ENCODE measurements around the gene GABARAP. TPM values are rescaled to one million over a fixed set of nuclear protein-coding genes. Genes with fewer than 3 reads are reported as not detected.

The GABARAP gene
- total and polyA plus RNA-seq, 2 experiments from 2014 or later = 355 to 847 TPM

DNA sequence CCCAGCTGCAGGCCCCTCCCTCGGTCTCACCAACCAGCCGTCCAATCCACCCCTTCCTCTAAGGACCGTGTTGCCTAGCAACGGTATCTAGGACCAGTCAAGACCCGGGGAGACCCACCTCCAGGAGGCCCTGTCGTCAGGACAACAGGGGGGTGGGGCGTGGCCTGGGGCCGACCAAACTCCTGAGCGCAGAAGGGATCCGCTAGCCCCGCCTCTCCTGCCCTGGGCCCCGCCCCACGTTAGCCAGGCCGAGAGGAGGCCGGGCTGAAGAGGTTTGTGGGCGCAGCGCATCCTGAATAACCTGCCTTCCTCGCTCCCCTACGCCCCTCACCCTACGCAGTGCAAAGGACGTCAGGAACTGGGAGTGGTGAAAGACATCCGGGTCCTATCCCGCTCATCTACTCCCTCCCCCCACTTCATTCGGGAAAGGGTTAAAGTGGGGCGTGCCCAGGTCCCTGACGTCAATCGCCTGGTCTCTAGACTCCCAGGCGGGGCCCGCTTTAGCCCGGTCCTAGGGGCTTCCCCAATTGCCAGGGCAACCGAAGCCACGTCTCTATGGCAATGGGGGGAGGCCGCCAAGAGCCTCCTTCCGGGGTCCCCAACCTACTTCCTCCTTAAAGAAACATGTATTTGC lies 37.3 kb downstream of the GABARAP start:
- H3K9me2 ChIP-seq (ENCODE audit: insufficient read depth) = no peaks in the 10 kb centered on the region
- H3K27me3 ChIP-seq (replicated peaks; ENCODE audit: insufficient read depth) = no peaks in the 10 kb centered on the region
- peak overlapping the region; percentile 67 for H2AFZ ChIP-seq
- DNase-seq = peak; percentile 84
- peaks cover 3% of the 10 kb centered on the region; the same call in 1 of the 2 replicates for H3F3A ChIP-seq (ENCODE audit: insufficient read depth)
- H3K9ac ChIP-seq = peak overlapping the region; percentile 74
- H3K36me3 ChIP-seq (ENCODE audit: low read depth) = peaks cover 18% of the 10 kb centered on the region
- H4K20me1 ChIP-seq (ENCODE audit: insufficient read depth) = no peaks in the 10 kb centered on the region; the same call in 1 of the 2 replicates
- H3K27ac ChIP-seq = peak overlapping the region; percentile 56
- peak overlapping the region; percentile 68 for H3K4me2 ChIP-seq (ENCODE audit: unreplicated experiment)
- TF ChIP-seq EZH2 (IDR thresholded peaks at IDR 0.05; ENCODE audit: insufficient read depth, poor library complexity, severe bottlenecking) (no peak), EZH2phosphoT487 (IDR thresholded peaks at IDR 0.05; ENCODE audit: insufficient read depth, low read depth) (no peak)
- peaks cover 15% of the 10 kb centered on the region for H3K4me1 ChIP-seq (ENCODE audit: insufficient read depth)
- peak overlapping the region; percentile 70 for H3K4me3 ChIP-seq
- H3K79me2 ChIP-seq (ENCODE audit: insufficient read depth) = peaks cover 54% of the 10 kb centered on the region
- in situ Hi-C loops (cut with MboI) = no loop called here
- WGBS, 2 experiments (ENCODE audit: low coverage in 1 of 2, low lambda C conversion rate in 2 of 2, missing lambda C conversion rate in 2 of 2) = 2 to 3% methylated on average over 28 to 30 of the region's 34 CpGs
- H3K9me3 ChIP-seq (ENCODE audit: low read depth) = no peaks in the 10 kb centered on the region

DNA sequence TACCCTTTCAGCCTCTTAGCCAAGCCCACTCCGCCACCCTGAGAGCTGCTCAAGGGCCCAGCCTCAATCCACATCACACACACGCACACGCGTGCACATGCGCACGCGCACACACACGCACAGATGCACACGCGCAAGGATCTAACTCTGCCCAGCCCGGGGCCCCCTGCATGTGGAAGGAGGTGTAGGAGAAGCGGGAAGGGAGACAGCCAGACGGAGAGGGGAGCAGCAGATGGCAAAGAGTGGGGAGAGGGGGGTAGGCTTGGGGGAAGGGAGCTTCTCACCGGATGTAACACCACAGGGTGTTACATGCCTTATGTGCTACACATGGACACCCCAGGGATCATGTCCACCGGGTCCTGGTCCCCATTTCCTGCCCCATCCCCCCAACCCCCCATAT lies 37.9 kb downstream of the GABARAP start:
- no peaks in the 10 kb centered on the region for H3K9me3 ChIP-seq (ENCODE audit: low read depth)
- no peaks in the 10 kb centered on the region; the same call in 1 of the 2 replicates for H4K20me1 ChIP-seq (ENCODE audit: insufficient read depth)
- in situ Hi-C loops (cut with MboI) = no loop called here
- no peaks in the 10 kb centered on the region for H3K27me3 ChIP-seq (replicated peaks; ENCODE audit: insufficient read depth)
- H3K27ac ChIP-seq = no peak overlapping the region
- H2AFZ ChIP-seq = no peak overlapping the region; the same call in 1 of the 2 replicates
- peaks cover 3% of the 10 kb centered on the region; the same call in 1 of the 2 replicates for H3F3A ChIP-seq (ENCODE audit: insufficient read depth)
- peaks cover 48% of the 10 kb centered on the region for H3K79me2 ChIP-seq (ENCODE audit: insufficient read depth)
- H3K4me1 ChIP-seq (ENCODE audit: insufficient read depth) = peaks cover 15% of the 10 kb centered on the region
- 58 to 59% methylated on average over 14 to 15 of the region's 15 CpGs for WGBS, 2 experiments (ENCODE audit: low coverage in 1 of 2, low lambda C conversion rate in 2 of 2, missing lambda C conversion rate in 2 of 2)
- TF ChIP-seq EZH2 (IDR thresholded peaks at IDR 0.05; ENCODE audit: insufficient read depth, poor library complexity, severe bottlenecking) (no peak), EZH2phosphoT487 (IDR thresholded peaks at IDR 0.05; ENCODE audit: insufficient read depth, low read depth) (no peak)
- no peak for DNase-seq
- no peak overlapping the region for H3K4me2 ChIP-seq (ENCODE audit: unreplicated experiment)
- H3K36me3 ChIP-seq (ENCODE audit: low read depth) = peaks cover 18% of the 10 kb centered on the region
- peak overlapping the region; percentile 70; the same call in 1 of the 2 replicates for H3K4me3 ChIP-seq
- no peaks in the 10 kb centered on the region for H3K9me2 ChIP-seq (ENCODE audit: insufficient read depth)
- H3K9ac ChIP-seq = peak overlapping the region; percentile 74

DNA sequence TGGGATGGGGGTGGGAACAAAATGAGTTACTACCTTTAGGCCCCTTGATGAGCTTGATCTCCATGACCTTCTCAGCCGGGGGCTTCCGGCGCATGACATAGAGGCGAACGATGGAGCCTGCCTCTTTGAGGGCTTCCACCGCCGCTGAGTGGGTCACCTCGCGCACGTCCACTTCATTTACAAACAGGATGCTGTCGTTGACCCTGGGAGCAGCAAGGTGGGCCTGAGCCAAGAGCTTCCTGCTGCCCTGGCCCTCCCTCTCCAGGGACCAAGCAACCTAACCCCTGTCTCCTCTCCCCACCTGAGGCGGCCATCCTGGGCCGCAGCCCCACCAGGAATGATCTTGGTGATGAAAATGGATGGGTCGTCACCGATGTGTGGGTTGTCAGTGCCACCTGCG lies 38.9 kb downstream of the GABARAP start:
- no peak overlapping the region for H3K9ac ChIP-seq
- no peak overlapping the region for H3K27ac ChIP-seq
- no peak for DNase-seq
- in situ Hi-C loops (cut with MboI) = no loop called here
- peaks cover 3% of the 10 kb centered on the region; the same call in 1 of the 2 replicates for H3F3A ChIP-seq (ENCODE audit: insufficient read depth)
- H3K4me3 ChIP-seq = no peak overlapping the region
- H3K4me1 ChIP-seq (ENCODE audit: insufficient read depth) = peaks cover 15% of the 10 kb centered on the region
- no peak for TF ChIP-seq EZH2phosphoT487 (IDR thresholded peaks at IDR 0.05; ENCODE audit: insufficient read depth, low read depth)
- no peak for TF ChIP-seq EZH2 (IDR thresholded peaks at IDR 0.05; ENCODE audit: insufficient read depth, poor library complexity, severe bottlenecking)
- no peaks in the 10 kb centered on the region for H3K27me3 ChIP-seq (replicated peaks; ENCODE audit: insufficient read depth)
- H3K9me3 ChIP-seq (ENCODE audit: low read depth) = no peaks in the 10 kb centered on the region
- H3K9me2 ChIP-seq (ENCODE audit: insufficient read depth) = no peaks in the 10 kb centered on the region
- peaks cover 39% of the 10 kb centered on the region for H3K79me2 ChIP-seq (ENCODE audit: insufficient read depth)
- 91 to 95% methylated on average over 13 to 16 of the region's 16 CpGs for WGBS, 2 experiments (ENCODE audit: low coverage in 1 of 2, low lambda C conversion rate in 2 of 2, missing lambda C conversion rate in 2 of 2)
- H4K20me1 ChIP-seq (ENCODE audit: insufficient read depth) = no peaks in the 10 kb centered on the region
- H3K4me2 ChIP-seq (ENCODE audit: unreplicated experiment) = no peak overlapping the region
- H3K36me3 ChIP-seq (ENCODE audit: low read depth) = peaks cover 18% of the 10 kb centered on the region
- H2AFZ ChIP-seq = no peak overlapping the region

DNA sequence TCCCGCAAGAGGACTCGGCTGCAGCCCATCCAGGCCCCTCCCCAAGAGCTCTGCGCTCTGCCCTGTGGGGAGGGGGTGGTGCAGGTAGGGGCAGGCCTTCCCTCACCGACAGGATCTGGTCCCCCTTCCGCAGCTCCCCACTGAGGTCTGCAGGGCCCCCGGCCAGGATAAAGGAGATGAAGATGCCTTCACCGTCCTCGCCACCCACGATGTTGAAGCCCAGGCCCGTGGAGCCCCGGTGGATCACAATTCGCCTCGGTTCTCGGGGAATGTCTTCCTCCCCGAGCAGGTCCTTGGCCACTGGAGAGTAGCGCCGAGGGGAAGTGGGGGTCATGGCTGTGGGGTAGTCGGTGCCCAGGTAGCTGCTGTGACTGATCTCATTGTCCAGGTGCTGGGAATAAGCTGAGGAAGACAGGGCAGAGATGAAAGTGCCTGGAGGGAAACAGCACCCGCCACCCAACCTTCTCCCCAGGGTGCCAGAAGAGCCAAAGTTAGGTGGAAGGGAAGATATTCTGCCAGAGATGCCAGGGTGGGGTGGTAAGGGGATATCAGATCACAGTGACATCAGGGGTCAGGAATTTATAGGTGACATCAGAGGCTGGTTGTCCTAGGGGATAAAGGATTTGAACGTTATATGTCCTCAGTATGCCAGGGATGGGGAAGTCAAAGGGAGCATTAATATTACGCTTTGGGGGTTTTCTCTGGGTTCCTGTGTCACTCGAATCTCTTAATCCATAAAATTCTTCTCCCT lies 45.4 kb downstream of the GABARAP start:
- Histone ChIP-seq H3K27ac (no peak overlapping the region), H4K20me1 (ENCODE audit: insufficient read depth) (no peaks in the 10 kb centered on the region), H3K4me3 (no peak overlapping the region), H3K9me2 (ENCODE audit: insufficient read depth) (no peaks in the 10 kb centered on the region), H3K36me3 (ENCODE audit: low read depth) (peaks cover 15% of the 10 kb centered on the region), H3F3A (ENCODE audit: insufficient read depth) (no peaks in the 10 kb centered on the region), H3K4me1 (ENCODE audit: insufficient read depth) (no peaks in the 10 kb centered on the region), H3K4me2 (ENCODE audit: unreplicated experiment) (no peak overlapping the region), H3K9ac (no peak overlapping the region), H2AFZ (no peak overlapping the region), H3K79me2 (ENCODE audit: insufficient read depth) (no peaks in the 10 kb centered on the region), H3K9me3 (ENCODE audit: low read depth) (no peaks in the 10 kb centered on the region), H3K27me3 (replicated peaks; ENCODE audit: insufficient read depth) (no peaks in the 10 kb centered on the region)
- DNase-seq = no peak
- in situ Hi-C loops (cut with MboI) = no loop called here
- TF ChIP-seq EZH2phosphoT487 (IDR thresholded peaks at IDR 0.05; ENCODE audit: insufficient read depth, low read depth) (no peak), EZH2 (IDR thresholded peaks at IDR 0.05; ENCODE audit: insufficient read depth, poor library complexity, severe bottlenecking) (no peak)
- WGBS, 2 experiments (ENCODE audit: low coverage in 1 of 2, low lambda C conversion rate in 2 of 2, missing lambda C conversion rate in 2 of 2) = 91% methylated on average over 22 of the region's 22 CpGs
